Measurements from ENCODE around the gene ZNF425. TPM values are rescaled to one million over a fixed set of nuclear protein-coding genes. Genes with fewer than 3 reads are reported as not detected.

The ZNF425 gene
- total and polyA plus RNA-seq, 9 of the 15 experiments (the other 6 are each of a cell fraction or from before 2014, with no cell fraction given): 0.03 to 0.89 (median 0.54) TPM

DNA sequence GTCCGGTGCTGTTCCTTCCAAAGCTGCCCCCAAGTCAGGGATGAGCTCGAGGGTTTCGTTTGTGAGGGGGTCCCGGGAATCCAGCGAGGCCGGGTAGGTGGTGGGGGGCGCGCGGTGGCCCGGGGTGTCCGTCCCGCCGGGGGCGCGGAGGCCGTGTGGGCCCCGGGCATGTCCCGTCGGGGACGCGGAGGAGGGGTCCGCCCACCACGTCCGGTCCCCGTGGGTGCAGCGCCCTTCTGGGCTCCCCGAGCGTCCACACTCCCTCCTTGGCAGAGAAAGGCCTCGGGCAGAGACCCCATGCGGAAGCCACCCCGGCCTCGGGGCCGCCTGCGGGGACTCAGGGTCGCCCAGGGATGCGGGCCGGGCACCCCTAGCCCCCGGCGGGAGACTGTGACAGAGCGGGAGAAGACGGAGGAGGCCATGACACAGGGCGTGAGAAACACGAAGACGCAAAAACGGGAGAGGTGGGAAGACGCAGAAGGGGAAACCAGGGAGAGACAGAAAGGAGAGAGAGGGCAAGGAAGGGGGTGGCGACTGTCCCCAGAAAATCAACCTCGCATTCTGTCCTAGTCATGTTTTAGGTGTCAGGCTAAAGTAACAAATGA lies 640 bp upstream of the ZNF425 start (continued):
- TF ChIP-seq, protein P1, sequence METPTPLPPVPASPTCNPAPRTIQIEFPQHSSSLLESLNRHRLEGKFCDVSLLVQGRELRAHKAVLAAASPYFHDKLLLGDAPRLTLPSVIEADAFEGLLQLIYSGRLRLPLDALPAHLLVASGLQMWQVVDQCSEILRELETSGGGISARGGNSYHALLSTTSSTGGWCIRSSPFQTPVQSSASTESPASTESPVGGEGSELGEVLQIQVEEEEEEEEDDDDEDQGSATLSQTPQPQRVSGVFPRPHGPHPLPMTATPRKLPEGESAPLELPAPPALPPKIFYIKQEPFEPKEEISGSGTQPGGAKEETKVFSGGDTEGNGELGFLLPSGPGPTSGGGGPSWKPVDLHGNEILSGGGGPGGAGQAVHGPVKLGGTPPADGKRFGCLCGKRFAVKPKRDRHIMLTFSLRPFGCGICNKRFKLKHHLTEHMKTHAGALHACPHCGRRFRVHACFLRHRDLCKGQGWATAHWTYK (CRISPR knock-in tag; IDR thresholded peaks at IDR 0.05): peak; percentile 88
- TF ChIP-seq NCOA6 (IDR thresholded peaks at IDR 0.05) (peak; percentile 89), FOXK2 (conservative IDR thresholded peaks at IDR 0.05 in 1 of 2, IDR thresholded peaks at IDR 0.05 in 1 of 2; ENCODE audit: low read depth in 2 of 2) (no peak), HDAC8 (tag; IDR thresholded peaks at IDR 0.05) (peak; percentile 14; the same call in 1 of the 2 replicates), ZNF780A (CRISPR knock-in tag; IDR thresholded peaks at IDR 0.05) (no peak), ZNF175 (CRISPR knock-in tag; IDR thresholded peaks at IDR 0.05; ENCODE audit: low read depth) (no peak), MXI1 (IDR thresholded peaks at IDR 0.05; ENCODE audit: low read depth, low read length) (no peak; the same call in 1 of the 2 replicates)
- TF ChIP-seq, protein P2, sequence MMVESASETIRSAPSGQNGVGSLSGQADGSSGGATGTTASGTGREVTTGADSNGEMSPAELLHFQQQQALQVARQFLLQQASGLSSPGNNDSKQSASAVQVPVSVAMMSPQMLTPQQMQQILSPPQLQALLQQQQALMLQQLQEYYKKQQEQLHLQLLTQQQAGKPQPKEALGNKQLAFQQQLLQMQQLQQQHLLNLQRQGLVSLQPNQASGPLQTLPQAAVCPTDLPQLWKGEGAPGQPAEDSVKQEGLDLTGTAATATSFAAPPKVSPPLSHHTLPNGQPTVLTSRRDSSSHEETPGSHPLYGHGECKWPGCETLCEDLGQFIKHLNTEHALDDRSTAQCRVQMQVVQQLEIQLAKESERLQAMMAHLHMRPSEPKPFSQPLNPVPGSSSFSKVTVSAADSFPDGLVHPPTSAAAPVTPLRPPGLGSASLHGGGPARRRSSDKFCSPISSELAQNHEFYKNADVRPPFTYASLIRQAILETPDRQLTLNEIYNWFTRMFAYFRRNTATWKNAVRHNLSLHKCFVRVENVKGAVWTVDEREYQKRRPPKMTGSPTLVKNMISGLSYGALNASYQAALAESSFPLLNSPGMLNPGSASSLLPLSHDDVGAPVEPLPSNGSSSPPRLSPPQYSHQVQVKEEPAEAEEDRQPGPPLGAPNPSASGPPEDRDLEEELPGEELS (CRISPR knock-in tag; IDR thresholded peaks at IDR 0.05; ENCODE audit: borderline replicate concordance): no peak; the same call in 1 of the 2 replicates
- TF ChIP-seq, protein P3, sequence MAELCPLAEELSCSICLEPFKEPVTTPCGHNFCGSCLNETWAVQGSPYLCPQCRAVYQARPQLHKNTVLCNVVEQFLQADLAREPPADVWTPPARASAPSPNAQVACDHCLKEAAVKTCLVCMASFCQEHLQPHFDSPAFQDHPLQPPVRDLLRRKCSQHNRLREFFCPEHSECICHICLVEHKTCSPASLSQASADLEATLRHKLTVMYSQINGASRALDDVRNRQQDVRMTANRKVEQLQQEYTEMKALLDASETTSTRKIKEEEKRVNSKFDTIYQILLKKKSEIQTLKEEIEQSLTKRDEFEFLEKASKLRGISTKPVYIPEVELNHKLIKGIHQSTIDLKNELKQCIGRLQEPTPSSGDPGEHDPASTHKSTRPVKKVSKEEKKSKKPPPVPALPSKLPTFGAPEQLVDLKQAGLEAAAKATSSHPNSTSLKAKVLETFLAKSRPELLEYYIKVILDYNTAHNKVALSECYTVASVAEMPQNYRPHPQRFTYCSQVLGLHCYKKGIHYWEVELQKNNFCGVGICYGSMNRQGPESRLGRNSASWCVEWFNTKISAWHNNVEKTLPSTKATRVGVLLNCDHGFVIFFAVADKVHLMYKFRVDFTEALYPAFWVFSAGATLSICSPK (IDR thresholded peaks at IDR 0.05; ENCODE audit: borderline replicate concordance): 0 out of 2 replicates have a peak, but pooled peaks have one; percentile 73

All from K562 (cell line).